Measurements from ENCODE around the gene CASS4.
"Not testable (repeated sequence)": the region's sequence is repeated elsewhere in the genome, so short reads cannot be mapped to it uniquely, and the experiment has no call there.

The CASS4 gene

GRCh38 chr20:56392881-56393482 lies 19.1 kb upstream of the CASS4 start:
- DNase-seq = peak in 1 of 2 experiments; percentile 40

GRCh38 chr20:56393653-56394052 lies 18.4 kb upstream of the CASS4 start:
- DNase-seq = no peak

- DNase-seq = no peak
Observed at GRCh38 chr20:56395166-56395565, 16.9 kb upstream of the CASS4 start.

DNA sequence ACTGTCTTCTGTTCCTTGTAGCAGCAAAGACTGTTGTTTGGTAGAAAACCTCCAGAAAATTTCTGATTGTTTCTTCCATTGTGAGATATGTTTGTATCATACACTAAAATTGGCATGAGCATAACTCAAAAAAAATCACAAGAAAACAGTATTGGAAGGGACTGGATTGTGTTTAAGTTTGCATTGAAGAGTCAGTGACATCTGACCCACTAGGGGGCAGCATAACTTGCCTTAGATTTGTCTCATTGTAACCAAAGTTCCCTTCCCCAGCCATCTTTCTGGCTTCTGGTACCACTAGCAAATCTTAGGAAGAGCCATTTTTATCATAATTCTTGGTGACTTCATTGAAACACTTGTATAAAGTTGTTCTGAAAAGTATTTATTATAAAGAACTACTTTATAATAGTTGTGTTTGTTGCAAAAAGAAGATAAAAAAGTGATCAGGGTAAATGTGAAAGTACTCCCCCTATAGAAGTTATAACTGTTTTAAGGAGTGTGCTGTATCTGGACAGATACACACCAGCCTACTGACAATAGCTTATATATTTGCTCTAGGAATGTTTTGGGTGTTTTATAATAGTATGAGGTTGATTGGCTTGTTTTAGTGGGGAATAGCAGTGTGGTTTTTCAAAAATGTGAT lies 11.9 kb upstream of the CASS4 start:
- peak; percentile 17 to 30 for DNase-seq

DNA sequence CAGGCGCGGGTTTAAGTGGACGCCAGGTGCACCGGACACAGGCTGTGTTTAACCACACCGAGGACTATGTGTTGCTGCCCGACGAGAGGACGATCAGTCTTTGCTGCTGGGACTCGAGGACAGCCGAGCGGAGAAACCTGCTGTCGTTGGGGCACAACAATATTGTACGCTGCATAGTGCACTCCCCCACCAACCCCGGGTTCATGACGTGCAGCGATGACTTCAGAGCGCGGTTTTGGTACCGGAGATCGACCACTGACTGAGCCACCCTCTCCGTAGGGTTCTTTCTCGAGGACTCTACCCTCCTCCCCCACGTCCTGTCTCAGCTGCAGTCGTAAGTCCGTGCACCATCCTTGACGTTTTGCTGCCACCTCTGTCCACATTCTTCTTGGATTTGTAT lies 8.6 kb upstream of the CASS4 start:
- DNase-seq = no peak

- not testable (repeated sequence) for DNase-seq
Observed at GRCh38 chr20:56405356-56405755, 6.7 kb upstream of the CASS4 start.

- no peak for DNase-seq
Observed at GRCh38 chr20:56406910-56407309, 5.2 kb upstream of the CASS4 start.

- DNase-seq = no peak
Observed at GRCh38 chr20:56409521-56409920, 2.5 kb upstream of the CASS4 start.

DNA sequence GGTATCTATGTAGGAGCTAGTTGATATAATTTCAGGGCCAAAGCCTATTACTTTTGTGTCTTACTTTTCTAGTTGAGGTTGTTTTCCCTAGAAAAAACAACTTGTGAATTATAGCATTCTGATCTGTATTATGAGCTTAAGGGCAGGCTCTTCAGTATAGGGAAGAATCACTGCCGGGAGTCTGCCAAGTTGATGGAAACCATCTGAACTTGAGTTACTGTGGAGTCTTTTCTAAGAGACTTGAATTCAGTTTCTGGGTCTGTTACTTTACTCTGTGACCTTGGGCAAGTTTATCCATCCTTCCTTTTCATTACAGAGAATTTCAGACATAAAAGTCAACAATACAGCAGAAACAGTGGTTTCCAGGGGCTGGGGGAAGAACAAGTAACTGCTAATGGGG lies 2.1 kb upstream of the CASS4 start:
- no peak for DNase-seq

- DNase-seq = not testable (repeated sequence)
Observed at GRCh38 chr20:56411287-56411686, 773 bp upstream of the CASS4 start.

GRCh38 chr20:56412473-56412790 lies 372 bp downstream of the CASS4 start:
- no peak for DNase-seq

DNA sequence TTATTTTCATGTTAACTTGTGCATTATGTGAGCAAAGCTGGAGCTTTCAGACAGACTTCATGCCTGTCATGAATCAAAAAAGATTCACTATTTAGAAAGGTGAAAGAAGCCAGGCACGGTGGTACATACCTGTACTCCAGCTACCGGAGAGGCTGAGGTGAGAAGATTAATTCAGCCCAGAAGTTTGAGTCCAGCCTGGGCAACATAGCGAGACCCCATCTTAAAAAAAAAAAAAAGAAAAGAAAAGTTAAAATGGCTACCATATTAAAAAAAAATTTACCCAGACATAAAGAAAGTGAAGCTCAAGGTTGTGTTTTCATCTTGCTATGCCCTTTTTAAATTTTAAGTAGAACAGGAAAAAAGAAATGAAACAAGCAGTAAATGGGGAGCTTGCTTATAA lies 889 bp downstream of the CASS4 start:
- no peak for DNase-seq

- no peak for DNase-seq
Observed at GRCh38 chr20:56414842-56415765, 3.0 kb downstream of the CASS4 start.

DNA sequence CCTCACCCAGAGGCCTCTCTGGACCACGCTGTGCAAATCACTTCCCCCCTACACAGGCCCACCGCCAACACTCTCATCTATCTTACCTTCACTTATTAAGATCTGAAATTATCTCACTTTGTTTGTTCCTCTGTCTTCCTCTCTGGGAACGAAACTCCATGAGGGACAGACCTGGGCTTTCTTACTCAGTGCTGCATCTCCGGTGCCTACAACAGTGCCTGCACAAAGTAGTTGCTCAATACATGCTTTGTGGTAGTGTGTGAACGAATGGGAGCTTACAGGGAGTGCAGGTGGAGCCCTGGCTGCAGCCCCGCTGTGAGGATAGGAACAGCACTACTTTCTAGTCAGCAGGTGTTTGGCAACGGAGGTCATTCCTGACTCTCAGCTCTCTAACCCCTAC lies 5.3 kb downstream of the CASS4 start:
- DNase-seq = no peak

- no peak for DNase-seq
Observed at GRCh38 chr20:56417911-56418310, 5.9 kb downstream of the CASS4 start.

- no peak for DNase-seq
Observed at GRCh38 chr20:56418385-56418861, 6.4 kb downstream of the CASS4 start.

DNA sequence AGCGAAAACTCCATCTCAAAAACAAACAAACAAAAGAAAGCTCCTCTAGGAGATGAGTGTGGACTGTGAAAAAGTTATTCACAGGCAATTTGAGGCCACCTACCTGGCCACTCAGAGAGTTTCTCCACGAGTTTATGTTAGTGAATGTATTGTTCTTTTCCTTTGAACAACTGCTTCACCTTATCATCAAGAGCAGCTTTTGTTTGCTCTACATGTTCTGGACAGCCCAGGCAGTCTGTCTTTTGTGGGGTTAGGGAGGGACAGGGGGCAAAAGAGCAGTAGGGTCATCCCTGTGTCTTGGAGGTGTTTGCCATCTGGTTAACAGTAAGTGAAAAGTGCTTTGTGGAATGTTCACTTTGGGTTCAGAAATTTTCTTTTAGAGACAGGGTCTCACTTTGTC lies 8.0 kb downstream of the CASS4 start:
- no peak for DNase-seq

- DNase-seq = no peak
Observed at GRCh38 chr20:56420940-56421688, 9.1 kb downstream of the CASS4 start.

DNA sequence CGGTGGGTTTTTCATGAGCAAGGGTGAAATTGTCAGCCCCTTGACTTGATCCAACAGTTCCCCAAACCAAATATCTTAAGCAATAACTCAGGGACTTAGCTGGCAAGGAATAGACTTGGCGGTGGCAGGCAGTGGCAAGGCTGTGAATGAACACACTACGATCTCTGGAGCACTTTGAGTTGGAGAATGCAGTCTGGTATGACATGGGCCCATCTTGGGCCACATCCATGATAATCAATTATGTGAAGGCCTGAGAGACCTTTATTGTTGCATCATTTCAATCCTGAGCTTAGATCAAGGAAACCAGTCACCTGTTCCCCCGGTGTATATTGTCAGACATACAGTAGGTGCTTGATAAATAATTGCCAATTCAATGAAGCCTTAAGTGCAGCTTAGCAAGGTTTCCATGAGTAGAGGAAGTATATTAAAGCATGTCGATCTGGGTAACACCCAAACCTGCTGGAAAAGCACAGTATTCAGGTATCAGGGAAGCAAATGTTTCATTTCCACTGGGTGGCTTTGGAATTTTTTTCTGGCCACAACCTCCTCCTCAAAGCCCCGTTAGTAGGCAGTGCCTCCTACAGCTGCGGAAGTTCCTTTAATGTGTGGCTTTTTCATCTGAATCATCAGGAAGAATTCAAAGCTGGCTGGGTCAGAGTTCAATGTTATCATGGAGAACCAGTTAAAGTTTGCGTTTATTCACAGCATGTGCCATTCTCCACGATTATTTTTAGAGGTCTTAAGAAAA lies 10.2 kb downstream of the CASS4 start:
- no peak for DNase-seq

DNA sequence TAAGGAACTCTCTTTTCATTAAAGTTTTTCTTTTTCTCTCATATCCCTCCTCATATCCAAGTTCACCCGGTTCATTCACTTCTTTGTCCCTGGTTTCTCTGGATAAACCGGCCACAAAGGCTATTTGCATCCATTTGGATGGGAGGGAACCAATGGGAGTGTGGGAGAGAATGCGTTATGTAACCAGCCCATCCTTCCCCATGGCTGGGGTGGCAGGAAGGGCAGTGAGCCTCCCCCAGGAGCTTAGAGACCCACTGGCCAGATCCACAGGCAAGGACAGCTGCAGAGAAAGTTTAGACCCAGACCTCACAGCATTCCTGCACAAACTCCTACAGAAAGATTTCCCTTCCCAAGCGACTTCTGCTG lies 10.7 kb downstream of the CASS4 start:
- DNase-seq = no peak

DNA sequence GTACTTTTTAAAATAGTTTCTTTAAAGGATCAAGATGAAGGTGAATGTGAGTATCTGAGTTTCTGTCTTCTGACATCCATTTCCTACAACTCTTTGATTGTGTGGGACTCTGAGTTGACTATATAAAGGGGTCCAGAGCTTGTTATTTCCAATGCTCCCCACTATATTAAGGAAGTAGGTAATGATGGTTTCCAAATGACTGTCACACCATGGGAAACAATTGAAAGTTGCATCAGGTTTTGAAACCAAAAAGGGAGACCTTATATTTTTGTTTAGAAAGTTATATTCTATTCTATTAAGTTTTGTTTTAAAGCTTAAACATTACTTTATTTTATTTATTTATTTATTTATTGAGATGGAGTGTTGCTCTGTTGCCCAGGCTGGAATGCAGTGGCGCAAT lies 11.2 kb downstream of the CASS4 start:
- no peak for DNase-seq

DNA sequence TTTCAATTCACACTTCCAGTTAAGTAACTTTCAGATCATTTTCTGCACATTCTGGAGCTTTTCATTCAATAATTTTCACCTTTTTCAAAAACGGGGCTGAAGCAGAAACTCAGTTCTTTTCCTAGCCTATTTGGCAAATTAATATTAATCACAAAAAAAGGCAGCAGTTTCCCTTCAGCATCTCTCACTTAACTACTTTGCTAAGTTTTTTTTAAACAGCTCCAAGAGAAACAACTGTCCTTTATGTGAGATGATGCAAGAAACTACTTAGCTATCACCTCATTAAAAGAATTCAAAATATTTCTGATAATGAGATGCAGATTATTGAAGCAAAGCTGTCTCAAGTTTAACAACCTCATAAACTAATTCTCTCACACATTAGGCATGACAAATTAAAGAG lies 11.8 kb downstream of the CASS4 start:
- no peak for DNase-seq

GRCh38 chr20:56424931-56425330 lies 12.9 kb downstream of the CASS4 start:
- no peak for DNase-seq
